GM19324 (cell line): ENCODE results near the gene ZMYND15.

ENCODE experiments used
- ATAC-seq: cut with Tn5 transposase; IDR thresholded peaks from one replicate; pipeline ENCODE4 v1.9.1; 2021; ENCODE audit warnings: mild to moderate bottlenecking, moderate library complexity; ENCODE audit not compliant: unreplicated experiment, low FRiP score

Gene ZMYND15

GRCh38 chr17:4715063-4715744 lies 24.4 kb upstream of the ZMYND15 start:
- no peak for ATAC-seq

DNA sequence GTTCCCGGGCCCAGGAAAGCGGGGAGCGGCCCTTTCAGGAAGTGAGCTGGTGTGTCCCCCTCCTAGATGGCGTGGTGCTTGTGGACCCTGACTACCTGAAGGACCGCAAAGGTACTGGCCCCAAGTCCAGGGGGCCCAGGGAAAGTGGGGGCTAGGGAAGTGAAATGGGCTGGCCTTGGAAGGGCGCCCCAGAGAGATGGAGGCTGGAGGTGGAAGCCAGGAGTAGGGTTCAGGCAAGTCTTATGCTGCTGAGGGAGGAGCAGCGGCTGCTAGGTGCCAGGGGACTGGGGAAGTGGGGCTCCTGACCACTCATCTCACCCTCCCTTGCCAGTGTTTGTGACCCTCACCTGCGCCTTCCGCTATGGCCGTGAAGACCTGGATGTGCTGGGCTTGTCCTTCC lies 23.6 kb upstream of the ZMYND15 start:
- no peak for ATAC-seq

DNA sequence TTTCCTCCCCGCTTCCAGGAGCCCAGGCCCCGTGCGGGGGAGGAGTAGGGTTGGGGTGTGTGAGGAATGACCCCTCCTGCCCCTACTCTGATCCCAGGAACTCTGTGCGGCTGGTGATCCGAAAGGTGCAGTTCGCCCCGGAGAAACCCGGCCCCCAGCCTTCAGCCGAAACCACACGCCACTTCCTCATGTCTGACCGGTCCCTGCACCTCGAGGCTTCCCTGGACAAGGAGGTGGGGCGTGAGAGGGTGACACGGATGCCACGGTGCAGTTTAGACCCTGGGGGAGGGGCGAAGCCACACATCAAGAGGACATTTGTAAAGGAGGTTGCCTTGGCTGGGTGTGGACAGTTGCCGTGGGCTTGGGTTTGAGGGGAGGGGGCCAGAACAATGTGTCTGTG lies 21.8 kb upstream of the ZMYND15 start:
- ATAC-seq: no peak

GRCh38 chr17:4718276-4718675 lies 21.4 kb upstream of the ZMYND15 start:
- no peak for ATAC-seq

DNA sequence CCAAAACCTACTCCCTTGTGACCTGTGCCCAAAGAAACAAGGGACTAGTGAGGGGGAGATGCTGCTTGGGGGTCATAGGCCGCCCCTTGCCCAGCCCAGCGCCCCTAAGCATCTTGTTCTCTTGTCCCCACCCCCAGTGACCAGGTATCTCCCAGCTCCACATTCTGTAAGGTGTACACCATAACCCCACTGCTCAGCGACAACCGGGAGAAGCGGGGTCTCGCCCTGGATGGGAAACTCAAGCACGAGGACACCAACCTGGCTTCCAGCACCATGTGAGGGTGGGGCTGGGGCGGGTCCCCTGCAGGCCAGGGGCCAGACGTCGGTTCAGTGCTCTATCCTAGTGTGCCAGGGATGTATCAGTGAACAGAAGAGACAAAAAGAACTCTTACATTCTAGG lies 20.5 kb upstream of the ZMYND15 start:
- no peak for ATAC-seq

DNA sequence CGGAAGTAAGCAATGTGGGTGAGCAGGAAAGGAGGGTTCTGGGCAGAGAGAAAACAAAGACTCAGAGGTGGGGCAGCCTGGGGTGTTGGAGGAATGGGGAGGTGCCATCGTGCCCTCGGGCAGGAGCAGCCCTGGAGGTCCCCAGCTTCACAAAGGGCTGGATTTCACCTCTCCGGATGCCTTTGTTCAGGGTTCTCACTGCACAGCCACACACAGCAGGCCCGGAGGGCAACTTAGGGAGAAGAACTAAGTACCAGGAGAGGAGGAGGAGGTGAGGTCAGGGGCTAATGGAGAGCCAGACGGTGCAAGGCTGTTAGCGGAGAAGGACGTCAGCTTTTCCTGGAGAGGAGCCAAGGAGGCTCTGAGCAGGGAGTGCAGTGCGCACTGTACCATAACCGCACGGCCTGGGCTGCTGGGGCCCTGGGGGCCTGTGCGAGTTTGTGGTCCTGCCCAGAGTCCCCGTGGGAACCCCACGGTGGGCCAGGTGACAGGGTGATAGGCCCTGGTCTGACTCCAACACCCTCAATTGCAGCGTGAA lies 19.9 kb upstream of the ZMYND15 start:
- no peak for ATAC-seq

GRCh38 chr17:4720787-4721186 lies 18.8 kb upstream of the ZMYND15 start:
- no peak for ATAC-seq

GRCh38 chr17:4721203-4722135 lies 18.2 kb upstream of the ZMYND15 start:
- no peak for ATAC-seq

- no peak for ATAC-seq
Observed at GRCh38 chr17:4722678-4723240, 16.9 kb upstream of the ZMYND15 start.

DNA sequence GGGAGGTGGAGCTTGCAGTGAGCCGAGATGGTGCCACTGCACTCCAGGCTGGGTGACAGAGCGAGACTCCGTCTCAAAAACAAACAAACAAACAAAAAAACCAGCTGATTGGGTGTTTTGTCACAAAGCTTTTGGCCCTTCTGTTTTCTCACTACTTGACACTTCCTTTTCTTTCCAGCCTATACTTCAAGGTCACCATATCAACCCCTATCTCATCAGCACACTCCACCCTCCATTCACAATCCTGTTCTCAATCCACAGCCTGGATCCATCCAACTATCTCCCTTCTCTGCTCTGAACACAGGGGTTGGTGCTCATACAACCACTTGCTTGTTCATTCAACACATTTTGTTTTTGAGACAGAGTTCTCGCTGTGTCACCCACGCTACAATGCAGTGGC lies 15.0 kb upstream of the ZMYND15 start:
- ATAC-seq: no peak

- ATAC-seq: no peak
Observed at GRCh38 chr17:4725646-4726310, 13.9 kb upstream of the ZMYND15 start.

- ATAC-seq: no peak
Observed at GRCh38 chr17:4728124-4728523, 11.5 kb upstream of the ZMYND15 start.

- no peak for ATAC-seq
Observed at GRCh38 chr17:4733073-4733531, 6.5 kb upstream of the ZMYND15 start.

DNA sequence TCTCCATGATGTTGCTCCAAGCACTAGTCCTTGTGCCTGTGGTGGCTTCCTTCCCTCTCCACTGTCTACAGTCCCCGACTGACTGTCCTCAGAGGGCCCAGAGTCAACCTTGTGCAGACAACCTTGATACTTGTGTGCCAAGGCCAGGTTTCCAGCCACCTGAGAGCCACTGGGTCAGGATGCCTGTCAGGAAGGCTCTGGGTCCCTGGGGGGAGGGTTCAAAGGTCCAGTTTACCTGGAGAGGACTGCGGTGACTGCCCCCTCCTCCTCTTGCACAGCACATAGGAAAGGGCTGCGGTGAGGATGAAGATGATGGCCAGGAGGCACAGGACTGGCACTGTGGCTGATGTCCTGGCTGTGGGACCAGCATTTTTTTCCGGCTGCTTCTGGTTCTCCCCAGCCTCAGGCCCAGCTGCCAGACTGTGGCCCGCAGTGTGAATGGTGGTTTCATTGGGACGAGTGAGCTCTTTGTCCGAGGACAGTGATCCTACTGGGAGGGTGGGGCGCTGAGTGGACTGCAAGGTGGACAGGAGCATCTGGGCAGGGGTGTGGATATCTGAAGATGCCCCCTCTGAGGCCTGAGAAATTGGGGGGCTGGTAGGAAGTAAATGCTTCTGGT lies 4.7 kb upstream of the ZMYND15 start:
- ATAC-seq: no peak

- ATAC-seq: no peak
Observed at GRCh38 chr17:4735876-4736651, 3.6 kb upstream of the ZMYND15 start.

DNA sequence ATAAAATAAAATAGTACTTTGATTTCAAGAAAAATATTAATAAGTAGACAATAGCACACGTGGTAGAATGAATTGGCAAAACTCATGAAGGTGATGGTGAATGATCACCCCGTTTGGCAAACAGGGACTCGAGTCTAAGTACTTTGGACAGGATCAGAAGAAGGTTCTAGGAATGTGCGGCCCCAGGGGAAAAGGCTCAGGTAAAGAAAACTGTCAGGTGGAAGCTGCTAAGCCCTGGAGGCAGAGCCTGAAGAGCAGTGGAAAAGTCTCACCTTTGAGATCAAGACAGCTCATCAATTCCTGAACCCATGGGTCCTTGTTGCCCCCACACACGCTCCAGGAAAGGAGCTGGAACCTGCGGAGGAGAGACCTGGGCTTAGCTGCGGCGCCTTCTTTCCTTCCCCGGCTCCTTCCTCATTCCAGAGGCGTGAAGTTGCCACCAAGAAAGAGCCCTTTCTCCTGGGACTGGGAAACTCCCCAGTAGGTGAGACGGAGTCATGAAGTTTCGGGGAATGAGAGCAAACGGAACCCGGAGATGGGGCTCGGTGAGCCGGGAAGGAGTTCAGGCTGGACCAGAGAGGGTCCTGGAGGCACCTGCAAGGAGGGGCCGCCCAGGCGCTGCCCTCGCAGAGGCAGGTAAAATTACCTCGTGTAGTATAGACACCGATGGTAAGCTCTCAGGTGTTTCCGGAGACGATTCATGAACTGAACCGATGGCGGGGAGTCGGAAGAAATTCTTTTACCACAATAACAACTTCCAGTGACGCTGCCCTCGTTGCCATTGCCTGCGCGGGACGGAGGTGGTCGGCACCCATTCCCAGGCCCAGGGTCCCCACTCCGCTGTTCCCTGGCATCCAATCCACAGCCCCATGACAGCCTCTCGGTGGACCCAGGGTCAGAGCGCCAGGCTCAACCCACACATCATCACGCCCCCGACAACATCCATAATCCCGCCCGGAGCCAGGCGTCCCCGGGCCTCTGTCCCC lies 1.2 kb upstream of the ZMYND15 start:
- ATAC-seq: no peak

DNA sequence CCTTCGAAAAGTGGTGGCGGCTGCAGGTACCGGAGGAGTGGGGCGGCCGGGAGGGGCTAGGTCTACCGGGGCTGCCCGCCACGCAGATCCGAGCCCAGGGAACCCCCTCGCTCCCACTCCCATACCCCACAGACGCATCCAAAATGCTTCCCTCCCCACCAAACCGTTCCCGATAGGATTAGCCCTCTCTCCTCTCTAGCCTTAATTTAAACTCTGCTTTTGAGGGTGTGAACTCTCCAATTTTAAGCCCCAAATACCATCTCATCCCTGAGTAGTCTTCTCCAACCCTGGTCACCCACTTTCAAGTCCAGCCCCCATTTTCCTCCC lies 355 bp downstream of the ZMYND15 start:
- ATAC-seq: no peak

- ATAC-seq: no peak
Observed at GRCh38 chr17:4740584-4740983, 951 bp downstream of the ZMYND15 start.
